Thyroid gland (tissue), 4 donors: ENCODE measurements around the gene PLEKHB2. TPM values are rescaled to one million over a fixed set of nuclear protein-coding genes. Genes with fewer than 3 reads are reported as not detected.

Source experiments
- DNase-seq, 2 donors: peaks; one replicate each; pipeline ENCODE4 v3.0.0-alpha.2; 2019
- H3K27ac ChIP-seq, 3 donors: fragments of 200-600 bp; sonication (generic); 1 replicate in 2 of 3; 2 replicates in 1 of 3; pipeline ENCODE4 v1.5.1; 2016 to 2019; ENCODE audit warnings: mild to moderate bottlenecking in 1 of 3, moderate library complexity in 1 of 3
- H3K27me3 ChIP-seq: fragments of 200-600 bp; sonication (generic); one replicate; pipeline ENCODE4 v1.5.1; 2019
- H3K36me3 ChIP-seq, 2 donors: fragments of 200-600 bp; sonication (generic); one replicate each; pipeline ENCODE4 v1.5.1; 2016 to 2019
- H3K4me1 ChIP-seq, 2 donors: fragments of 200-600 bp; sonication (generic); one replicate each; pipeline ENCODE4 v1.5.1; 2017 to 2019
- H3K4me3 ChIP-seq, 3 donors: fragments of 200-600 bp; sonication (generic); replicated peaks in 1 of 3; 1 replicate in 2 of 3; 2 replicates in 1 of 3; pipeline ENCODE4 v1.5.1; 2016; ENCODE audit warnings: mild to moderate bottlenecking in 1 of 3
- H3K9me3 ChIP-seq: fragments of 200-600 bp; sonication (generic); one replicate; pipeline ENCODE4 v1.5.1; 2017
- POLR2A ChIP-seq, 2 donors: fragments of 450-650 bp; IDR thresholded peaks; one replicate each; pipeline ENCODE4 v1.6.1; 2017; ENCODE audit warnings: antibody characterized with exemption in 2 of 2, mild to moderate bottlenecking in 2 of 2, moderate library complexity in 1 of 2
- WGBS, 2 donors: methylation state at CpG; one replicate each; pipeline ENCODE4 v1.1.5; 2017; 5-methylcytosine and 5-hydroxymethylcytosine counted together
- intact Hi-C: fragments of 100-400 bp; cut with DNase I; formaldehyde crosslinking; loops from one replicate; pipeline ENCODE4 v1.15.1; 2023
- total RNA-seq, 4 donors: library from RNA; depleted of rRNA; stranded (reverse); fragments of >200 nt; gene quantifications; one replicate each; pipeline ENCODE4 v1.2.3, GENCODE V29; 2016
- TF ChIP-seq, protein P1 (sequence below), 6 experiments: fragments of 200-600 bp in 3 of 6; fragments of 450-650 bp in 3 of 6; sonication (generic) in 3 of 6; IDR thresholded peaks; one replicate each; pipeline ENCODE4 v1.5.1; 2016 to 2019; ENCODE audit warnings: antibody characterized with exemption in 6 of 6, mild to moderate bottlenecking in 2 of 6, inconsistent platforms in 1 of 6, moderate library complexity in 1 of 6

Gene PLEKHB2
- total RNA-seq, 4 donors from 2014 or later: 87.3 to 122 (median 103) TPM

DNA sequence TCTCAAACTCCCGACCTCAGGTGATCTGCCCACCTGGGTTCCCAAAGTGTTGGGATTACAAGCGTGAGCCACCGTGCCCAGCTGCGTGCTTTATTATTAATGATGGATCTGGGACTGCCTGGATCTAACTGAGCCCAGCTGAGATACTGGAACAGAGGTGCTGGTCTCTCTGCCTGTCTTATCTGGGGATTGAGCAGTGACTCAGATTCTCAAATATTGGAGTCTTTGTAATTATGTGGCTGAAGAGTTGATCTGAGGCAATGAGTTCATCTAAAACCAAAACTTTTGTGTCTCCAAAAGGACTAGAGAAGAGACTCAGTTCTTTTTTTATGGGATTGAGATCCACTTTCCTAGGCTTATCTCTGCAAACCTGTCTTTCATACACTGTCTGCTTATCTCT lies 16.3 kb downstream of the PLEKHB2 start:
- intact Hi-C loops: no loop called here
- H3K9me3 ChIP-seq: no peaks in the 10 kb centered on the region
- TF ChIP-seq, protein P1, sequence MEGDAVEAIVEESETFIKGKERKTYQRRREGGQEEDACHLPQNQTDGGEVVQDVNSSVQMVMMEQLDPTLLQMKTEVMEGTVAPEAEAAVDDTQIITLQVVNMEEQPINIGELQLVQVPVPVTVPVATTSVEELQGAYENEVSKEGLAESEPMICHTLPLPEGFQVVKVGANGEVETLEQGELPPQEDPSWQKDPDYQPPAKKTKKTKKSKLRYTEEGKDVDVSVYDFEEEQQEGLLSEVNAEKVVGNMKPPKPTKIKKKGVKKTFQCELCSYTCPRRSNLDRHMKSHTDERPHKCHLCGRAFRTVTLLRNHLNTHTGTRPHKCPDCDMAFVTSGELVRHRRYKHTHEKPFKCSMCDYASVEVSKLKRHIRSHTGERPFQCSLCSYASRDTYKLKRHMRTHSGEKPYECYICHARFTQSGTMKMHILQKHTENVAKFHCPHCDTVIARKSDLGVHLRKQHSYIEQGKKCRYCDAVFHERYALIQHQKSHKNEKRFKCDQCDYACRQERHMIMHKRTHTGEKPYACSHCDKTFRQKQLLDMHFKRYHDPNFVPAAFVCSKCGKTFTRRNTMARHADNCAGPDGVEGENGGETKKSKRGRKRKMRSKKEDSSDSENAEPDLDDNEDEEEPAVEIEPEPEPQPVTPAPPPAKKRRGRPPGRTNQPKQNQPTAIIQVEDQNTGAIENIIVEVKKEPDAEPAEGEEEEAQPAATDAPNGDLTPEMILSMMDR (IDR thresholded peaks at IDR 0.05): no peak
- no peak for TF ChIP-seq POLR2A (IDR thresholded peaks at IDR 0.05)
- peaks cover 9 to 12% of the 10 kb centered on the region in 2 donors for H3K36me3 ChIP-seq
- no peak overlapping the region for H3K27ac ChIP-seq
- H3K4me3 ChIP-seq: no peak overlapping the region
- DNase-seq: no peak
- H3K27me3 ChIP-seq: no peaks in the 10 kb centered on the region
- no peaks in the 10 kb centered on the region for H3K4me1 ChIP-seq
- WGBS, 2 donors: 100% methylated on average over 4 of the region's 4 CpGs

DNA sequence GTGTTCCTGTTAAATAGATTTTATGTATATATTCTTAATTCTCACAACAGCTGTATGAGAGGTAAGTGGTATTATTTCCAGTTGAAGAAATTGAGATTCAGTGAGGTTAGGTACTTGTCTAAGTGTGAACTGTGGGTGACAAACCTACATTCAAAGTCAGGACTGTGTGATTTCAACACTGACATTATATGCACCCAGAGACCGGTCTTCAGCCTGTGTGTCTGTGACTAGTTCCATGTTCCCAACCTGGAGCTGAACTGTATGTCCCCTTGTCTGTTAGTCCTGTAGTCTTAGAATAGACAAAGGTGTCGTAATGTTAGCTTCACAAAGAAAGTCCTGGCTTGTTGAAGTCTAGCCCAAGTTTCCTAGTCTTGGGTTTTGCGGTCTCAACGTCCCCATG lies 17.4 kb downstream of the PLEKHB2 start:
- intact Hi-C loops: no loop called here
- WGBS, 2 donors: 94 to 99% methylated on average over 4 of the region's 4 CpGs

DNA sequence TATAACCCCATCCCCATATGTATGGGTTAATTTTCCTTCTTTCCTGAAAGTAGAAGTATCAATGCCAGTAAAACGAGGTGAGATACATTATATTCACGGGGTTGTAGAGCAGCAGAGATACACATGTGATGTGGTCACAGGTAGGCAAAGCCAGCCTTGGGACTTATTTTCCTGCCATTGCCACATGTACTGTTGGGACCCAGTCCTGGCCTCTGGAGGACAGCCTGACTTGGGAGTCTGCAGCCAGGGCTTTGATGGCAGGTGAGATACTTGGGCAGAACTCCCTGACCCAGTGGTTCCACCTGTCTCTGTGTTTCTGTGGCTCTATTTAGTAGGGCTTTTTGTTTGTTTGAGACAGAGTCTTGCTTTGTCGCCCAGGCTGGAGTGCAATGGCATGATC lies 18.1 kb downstream of the PLEKHB2 start:
- no peaks in the 10 kb centered on the region for H3K9me3 ChIP-seq
- H3K36me3 ChIP-seq: peaks cover 26 to 27% of the 10 kb centered on the region in 2 donors
- intact Hi-C loops: no loop called here
- no peaks in the 10 kb centered on the region for H3K27me3 ChIP-seq
- no peak overlapping the region for H3K4me3 ChIP-seq
- H3K27ac ChIP-seq: no peak overlapping the region
- no peak for DNase-seq
- no peak for TF ChIP-seq POLR2A (IDR thresholded peaks at IDR 0.05)
- 89 to 98% methylated on average over 3 of the region's 3 CpGs for WGBS, 2 donors
- no peaks in the 10 kb centered on the region for H3K4me1 ChIP-seq

More for the DNA sequence above, 17.4 kb downstream of the PLEKHB2 start:
- Histone ChIP-seq H3K4me3 (no peak overlapping the region), H3K9me3 (no peaks in the 10 kb centered on the region), H3K27me3 (no peaks in the 10 kb centered on the region), H3K27ac (no peak overlapping the region), H3K4me1 (no peaks in the 10 kb centered on the region), H3K36me3 (peaks cover 19 to 20% of the 10 kb centered on the region in 2 donors)
- no peak for DNase-seq
- TF ChIP-seq, protein P1 (IDR thresholded peaks at IDR 0.05): no peak
- TF ChIP-seq POLR2A (IDR thresholded peaks at IDR 0.05): no peak

DNA sequence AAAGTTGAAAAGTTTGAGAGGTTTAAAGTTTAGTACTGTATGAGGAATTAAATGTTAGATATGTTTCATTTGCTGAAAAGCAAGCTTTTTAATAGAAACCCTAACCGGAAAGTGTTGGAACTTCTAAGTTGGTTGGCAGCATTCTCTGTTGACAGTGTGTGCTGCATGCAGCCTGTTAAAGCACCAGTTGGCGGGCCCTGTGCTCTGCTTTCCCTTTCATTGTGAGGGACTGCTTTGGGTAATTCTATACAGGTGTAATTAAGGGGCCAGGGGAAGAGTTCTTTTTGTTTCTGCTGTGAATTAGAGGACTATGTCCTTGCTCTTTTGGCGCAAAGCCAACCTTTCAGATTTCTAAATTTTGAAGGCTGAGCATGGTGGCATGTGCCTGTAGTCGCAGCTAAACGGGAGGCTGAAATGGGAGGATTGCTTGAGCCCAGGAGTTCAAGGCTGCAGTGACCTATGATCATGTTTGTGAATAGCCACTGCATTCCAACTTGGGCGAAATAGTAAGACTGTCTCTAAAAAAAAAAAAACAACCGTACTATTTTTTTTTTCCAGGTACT lies 20.1 kb downstream of the PLEKHB2 start:
- Histone ChIP-seq H3K27ac (no peak overlapping the region), H3K36me3 (peaks cover 32 to 35% of the 10 kb centered on the region in 2 donors), H3K27me3 (no peaks in the 10 kb centered on the region), H3K4me3 (no peak overlapping the region), H3K4me1 (no peaks in the 10 kb centered on the region), H3K9me3 (no peaks in the 10 kb centered on the region)
- TF ChIP-seq POLR2A (IDR thresholded peaks at IDR 0.05): no peak
- TF ChIP-seq, protein P1 (IDR thresholded peaks at IDR 0.05): no peak
- intact Hi-C loops: no loop called here
- DNase-seq: no peak
- WGBS, 2 donors: 89 to 96% methylated on average over 7 of the region's 7 CpGs

DNA sequence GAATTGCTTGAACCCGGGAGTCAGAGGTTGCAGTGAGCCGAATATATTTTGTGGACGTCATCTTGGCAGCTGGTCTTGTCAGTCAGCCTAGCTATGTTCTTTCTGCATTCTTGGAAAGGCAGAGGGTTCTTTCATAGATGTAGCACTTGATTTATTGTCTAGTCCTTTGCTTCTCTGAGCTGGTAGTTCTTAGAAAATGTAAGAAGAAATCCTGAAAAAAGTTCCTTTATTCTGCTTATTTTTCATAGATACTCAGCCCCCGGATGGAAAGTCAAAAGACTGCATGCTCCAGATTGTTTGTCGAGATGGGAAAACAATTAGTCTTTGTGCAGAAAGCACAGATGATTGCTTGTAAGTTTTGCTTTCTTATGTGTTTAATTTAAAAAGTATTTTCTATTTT lies 21.3 kb downstream of the PLEKHB2 start:
- 79 to 96% methylated on average over 5 of the region's 5 CpGs for WGBS, 2 donors
- intact Hi-C loops: no loop called here
- Histone ChIP-seq H3K4me1 (peaks cover 3 to 8% of the 10 kb centered on the region in 2 donors), H3K27ac (no peak overlapping the region), H3K27me3 (no peaks in the 10 kb centered on the region), H3K4me3 (no peak overlapping the region), H3K9me3 (no peaks in the 10 kb centered on the region), H3K36me3 (peaks cover 32 to 41% of the 10 kb centered on the region in 2 donors)
- no peak for TF ChIP-seq POLR2A (IDR thresholded peaks at IDR 0.05)
- TF ChIP-seq, protein P1 (IDR thresholded peaks at IDR 0.05): no peak
- DNase-seq: no peak
